HCT116 (cell line): ENCODE measurements around the gene ANKIB1. TPM values are rescaled to one million over a fixed set of nuclear protein-coding genes. Genes with fewer than 3 reads are reported as not detected.

ENCODE experiments used
- ATAC-seq: fragments of 200-7000 bp; cut with Tn5 transposase; 2 replicates; pipeline ENCODE4 v1.9.1; 2020; ENCODE audit warnings: mild to moderate bottlenecking, moderate library complexity
- BruUV-seq: library from RNA; stranded (reverse); fragments of 400-500 nt; replicated peaks from 2 replicates; lab custom pipeline; 2021; lab: Mats Ljungman, UMichigan
- CTCF ChIA-PET: fragments of 300-600 bp; sonication (Branson Sonifier 250); formaldehyde crosslinking; loops from one replicate; lab custom pipeline; 2021; ENCODE audit warnings: antibody characterized with exemption; lab: Charles Lee
- POLR2A ChIA-PET: fragments of 300-600, 350-600 bp; sonication (Branson Sonifier 250); formaldehyde crosslinking; loops from one replicate; lab custom pipeline; 2021; ENCODE audit warnings: antibody characterized with exemption; lab: Charles Lee
- RAD21 ChIA-PET, 2 experiments: fragments of 300-600 bp; sonication (Branson Sonifier 250); formaldehyde crosslinking; loops; one replicate each; lab custom pipeline; 2023; ENCODE audit warnings: low total read pairs in 2 of 2; ENCODE audit not compliant: uncharacterized antibody in 2 of 2, unreplicated experiment in 2 of 2, low non-redundant PET in 1 of 2; lab: Charles Lee
- DNase-seq: peaks from one replicate; pipeline ENCODE4 v3.0.0-alpha.2; 2010; ENCODE audit warnings: low read depth, low spot score
- H2AFZ ChIP-seq: fragments of 200-600 bp; shearing (Covaris generic), sonication (generic); 2 replicates; pipeline ENCODE4 v1.6.1; 2017; ENCODE audit warnings: low read depth, mixed run types, mixed read lengths, antibody characterized with exemption, low read length; ENCODE audit not compliant: poor library complexity, severe bottlenecking
- H3K27ac ChIP-seq: 2 replicates; pipeline ENCODE4 v1.5.1; 2012; ENCODE audit warnings: low read depth, low read length
- H3K27me3 ChIP-seq: fragments of 200-600 bp; sonication (generic); 2 replicates; pipeline ENCODE4 v1.6.1; 2016; ENCODE audit warnings: mixed run types, low read length, mixed read lengths; ENCODE audit not compliant: insufficient read depth
- H3K36me3 ChIP-seq, 2 experiments: fragments of 200-500 bp in 1 of 2; fragments of 200-600 bp in 1 of 2; sonication (Bioruptor generic) in 1 of 2; sonication (generic) in 1 of 2; 2 replicates each; pipeline versions ENCODE4 v1.5.1 to v1.6.1; 2014 to 2016; ENCODE audit warnings: low read length in 2 of 2, inconsistent platforms in 1 of 2, mixed read lengths in 1 of 2, mixed run types in 1 of 2; ENCODE audit not compliant: insufficient read depth in 2 of 2, control insufficient read depth in 1 of 2
- H3K4me1 ChIP-seq, 2 experiments: fragments of 200-600 bp in 1 of 2; sonication (generic) in 1 of 2; 2 replicates each; pipeline versions ENCODE4 v1.5.1 to v1.6.1; 2012 to 2017; ENCODE audit warnings: low read length in 2 of 2, inconsistent platforms in 1 of 2, mild to moderate bottlenecking in 1 of 2, mixed read lengths in 1 of 2, mixed run types in 1 of 2, moderate library complexity in 1 of 2; ENCODE audit not compliant: insufficient read depth in 2 of 2, control insufficient read depth in 1 of 2
- H3K4me2 ChIP-seq: fragments of 200-600 bp; sonication (generic); 2 replicates; pipeline ENCODE4 v1.6.1; 2017; ENCODE audit warnings: mixed run types, low read length, mixed read lengths
- H3K4me3 ChIP-seq, 2 experiments: fragments of 200-600 bp in 1 of 2; sonication (generic) in 1 of 2; replicated peaks in 1 of 2; 2 replicates each; pipeline ENCODE4 v1.5.1; 2011 to 2016; ENCODE audit warnings: low read length in 2 of 2, control low read depth in 1 of 2, low read depth in 1 of 2, mild to moderate bottlenecking in 1 of 2, mixed read lengths in 1 of 2, mixed run types in 1 of 2
- H3K79me2 ChIP-seq: fragments of 200-600 bp; sonication (generic); 2 replicates; pipeline ENCODE4 v1.6.1; 2017; ENCODE audit warnings: mild to moderate bottlenecking, mixed run types, low read length, moderate library complexity, mixed read lengths; ENCODE audit not compliant: insufficient read depth
- H3K9ac ChIP-seq: fragments of 200-600 bp; sonication (generic); 2 replicates; pipeline ENCODE4 v1.6.1; 2016; ENCODE audit warnings: low read length, mixed read lengths
- H3K9me2 ChIP-seq: fragments of 200-600 bp; sonication (generic), shearing (Covaris generic); 2 replicates; pipeline ENCODE4 v1.6.1; 2017; ENCODE audit warnings: mixed run types, mild to moderate bottlenecking, moderate library complexity; ENCODE audit not compliant: insufficient read depth
- H3K9me3 ChIP-seq, 2 experiments: fragments of 200-500 bp in 1 of 2; fragments of 200-600 bp in 1 of 2; sonication (Bioruptor generic) in 1 of 2; sonication (generic) in 1 of 2; 2 replicates each; pipeline ENCODE4 v1.6.1; 2014 to 2017; ENCODE audit warnings: low read length in 2 of 2, mixed read lengths in 2 of 2, inconsistent platforms in 1 of 2, low read depth in 1 of 2, mild to moderate bottlenecking in 1 of 2, mixed run types in 1 of 2, moderate library complexity in 1 of 2; ENCODE audit not compliant: control insufficient read depth in 1 of 2, insufficient read depth in 1 of 2
- H4K20me1 ChIP-seq: fragments of 200-600 bp; sonication (generic), shearing (Covaris generic); 2 replicates; pipeline ENCODE4 v1.6.1; 2017; ENCODE audit warnings: mixed run types, mild to moderate bottlenecking, moderate library complexity; ENCODE audit not compliant: insufficient read depth
- FOSL1 ChIP-seq: IDR thresholded peaks from 2 replicates; pipeline ENCODE4 v1.6.1; 2012; ENCODE audit warnings: low read depth
- RAD21 ChIP-seq: IDR thresholded peaks from 2 replicates; pipeline ENCODE4 v1.6.1; 2012; ENCODE audit warnings: low read depth, mild to moderate bottlenecking
- REST ChIP-seq: IDR thresholded peaks from 2 replicates; pipeline ENCODE4 v1.6.1; 2012; ENCODE audit warnings: low read depth
- SIN3A ChIP-seq: IDR thresholded peaks from 2 replicates; pipeline ENCODE4 v1.6.1; 2012; ENCODE audit warnings: low read depth
- SP1 ChIP-seq: IDR thresholded peaks from 2 replicates; pipeline ENCODE4 v1.6.1; 2012; ENCODE audit warnings: low read depth
- TCF7L2 ChIP-seq: IDR thresholded peaks from 2 replicates; pipeline ENCODE4 v1.7.0; 2011; ENCODE audit warnings: borderline replicate concordance, inconsistent platforms; ENCODE audit not compliant: insufficient read depth, insufficient read length; ENCODE audit errors: extremely low read depth
- intact Hi-C: fragments of 100-400 bp; cut with micrococcal nuclease; formaldehyde crosslinking; loops from 2 replicates; pipeline ENCODE4 v1.10.0; 2022
- total RNA-seq: library from RNA; stranded (reverse); gene quantifications from one replicate; pipeline ENCODE4 v1.2.1, GENCODE V29; 2021; ENCODE audit not compliant: unreplicated experiment
- TF ChIP-seq, protein P1 (sequence below), 3 experiments: fragments of 200-600 bp in 1 of 3; sonication (generic) in 1 of 3; IDR thresholded peaks in 2 of 3; conservative IDR thresholded peaks in 1 of 3; 2 replicates each; pipeline ENCODE4 v1.5.1; 2012 to 2017; ENCODE audit warnings: low read depth in 2 of 3, low read length in 2 of 3, antibody characterized with exemption in 1 of 3, borderline replicate concordance in 1 of 3, control low read depth in 1 of 3, mild to moderate bottlenecking in 1 of 3, mixed read lengths in 1 of 3, mixed run types in 1 of 3, moderate library complexity in 1 of 3; ENCODE audit not compliant: insufficient read depth in 1 of 3

Gene ANKIB1
- total RNA-seq, 1 experiment from 2014 or later = 41.2 TPM

- RAD21 ChIA-PET = no interaction called here
- Histone ChIP-seq H3K27me3 (no peaks in the 10 kb centered on the region), H3K4me2 (no peak overlapping the region), H2AFZ (no peak overlapping the region), H3K27ac (no peak overlapping the region), H3K79me2 (no peaks in the 10 kb centered on the region), H3K9ac (no peak overlapping the region), H3K4me1 (no peaks in the 10 kb centered on the region), H3K4me3 (no peak overlapping the region), H3K9me2 (no peaks in the 10 kb centered on the region), H3K36me3 (no peaks in the 10 kb centered on the region), H3K9me3 (no peaks in the 10 kb centered on the region), H4K20me1 (no peaks in the 10 kb centered on the region)
- no peak for ATAC-seq
- no peak for DNase-seq
- TF ChIP-seq REST = no peak
- no peak for TF ChIP-seq TCF7L2
- no peak for TF ChIP-seq FOSL1
- peak; percentile 54 for TF ChIP-seq RAD21
- TF ChIP-seq SIN3A = no peak
- TF ChIP-seq SP1 = no peak
- TF ChIP-seq, protein P1, sequence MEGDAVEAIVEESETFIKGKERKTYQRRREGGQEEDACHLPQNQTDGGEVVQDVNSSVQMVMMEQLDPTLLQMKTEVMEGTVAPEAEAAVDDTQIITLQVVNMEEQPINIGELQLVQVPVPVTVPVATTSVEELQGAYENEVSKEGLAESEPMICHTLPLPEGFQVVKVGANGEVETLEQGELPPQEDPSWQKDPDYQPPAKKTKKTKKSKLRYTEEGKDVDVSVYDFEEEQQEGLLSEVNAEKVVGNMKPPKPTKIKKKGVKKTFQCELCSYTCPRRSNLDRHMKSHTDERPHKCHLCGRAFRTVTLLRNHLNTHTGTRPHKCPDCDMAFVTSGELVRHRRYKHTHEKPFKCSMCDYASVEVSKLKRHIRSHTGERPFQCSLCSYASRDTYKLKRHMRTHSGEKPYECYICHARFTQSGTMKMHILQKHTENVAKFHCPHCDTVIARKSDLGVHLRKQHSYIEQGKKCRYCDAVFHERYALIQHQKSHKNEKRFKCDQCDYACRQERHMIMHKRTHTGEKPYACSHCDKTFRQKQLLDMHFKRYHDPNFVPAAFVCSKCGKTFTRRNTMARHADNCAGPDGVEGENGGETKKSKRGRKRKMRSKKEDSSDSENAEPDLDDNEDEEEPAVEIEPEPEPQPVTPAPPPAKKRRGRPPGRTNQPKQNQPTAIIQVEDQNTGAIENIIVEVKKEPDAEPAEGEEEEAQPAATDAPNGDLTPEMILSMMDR (IDR thresholded peaks at IDR 0.05 in 2 of 3, conservative IDR thresholded peaks at IDR 0.05 in 1 of 3; ENCODE audit: borderline replicate concordance in 1 of 3, insufficient read depth in 1 of 3, low read depth in 2 of 3, low read length in 2 of 3) = peak in 1 of 3 experiments; percentile 37; a peak in 1 of 6 replicates
- CTCF ChIA-PET = no interaction called here
- BruUV-seq = no TSS peak
- POLR2A ChIA-PET = no interaction called here
- intact Hi-C loops = no loop called here
These were observed 172.1 kb downstream of the ANKIB1 start for GRCh38 chr7:92417913-92418312.
